HFF-Myc (cell line): ENCODE measurements around the gene GOLT1A.
A peak's percentile ranks its signal among the peaks of the same experiment; 100 is the strongest.

Experiments used
- DNase-seq: peaks from one replicate; pipeline ENCODE4 v3.0.0-alpha.2; 2011; ENCODE audit warnings: low read depth; ENCODE audit errors: extremely low read depth
- H3K4me3 ChIP-seq: replicated peaks from 2 replicates; pipeline ENCODE4 v1.5.1; 2011; ENCODE audit warnings: low read depth, mild to moderate bottlenecking, control low read depth, low read length
- CTCF ChIP-seq: IDR thresholded peaks from 2 replicates; pipeline ENCODE4 v1.5.1; 2012; ENCODE audit warnings: mild to moderate bottlenecking, low read depth, low read length, control low read depth; ENCODE audit errors: missing control alignments

Gene GOLT1A

GRCh38 chr1:204161609-204162493 lies 51.9 kb downstream of the GOLT1A start:
- no peak for TF ChIP-seq CTCF
- H3K4me3 ChIP-seq: no peak overlapping the region
- DNase-seq: no peak

- DNase-seq: no peak
- H3K4me3 ChIP-seq: no peak overlapping the region
- no peak for TF ChIP-seq CTCF
These were observed 55.8 kb downstream of the GOLT1A start for GRCh38 chr1:204157962-204158361.

DNA sequence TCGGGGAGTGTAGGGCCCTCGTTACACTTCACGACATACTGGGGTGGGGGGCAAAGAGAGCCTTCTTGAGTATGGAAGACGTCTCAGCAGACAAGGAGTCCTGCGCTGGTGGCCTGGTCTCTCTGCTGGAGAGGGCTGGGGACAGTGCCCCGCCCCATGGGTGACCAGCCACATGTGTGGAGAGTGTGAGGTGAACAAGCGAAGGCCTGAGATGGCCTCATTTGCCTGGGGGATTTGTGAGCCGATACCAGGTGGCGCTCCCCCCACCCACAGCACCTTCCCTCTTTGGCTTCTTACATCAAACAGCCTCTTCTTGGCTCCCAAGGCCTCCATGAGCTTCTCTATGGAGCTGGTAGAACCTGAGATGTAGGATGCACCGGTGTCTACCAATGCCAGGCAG lies 57.9 kb downstream of the GOLT1A start:
- no peak overlapping the region for H3K4me3 ChIP-seq
- TF ChIP-seq CTCF: no peak
- no peak for DNase-seq

DNA sequence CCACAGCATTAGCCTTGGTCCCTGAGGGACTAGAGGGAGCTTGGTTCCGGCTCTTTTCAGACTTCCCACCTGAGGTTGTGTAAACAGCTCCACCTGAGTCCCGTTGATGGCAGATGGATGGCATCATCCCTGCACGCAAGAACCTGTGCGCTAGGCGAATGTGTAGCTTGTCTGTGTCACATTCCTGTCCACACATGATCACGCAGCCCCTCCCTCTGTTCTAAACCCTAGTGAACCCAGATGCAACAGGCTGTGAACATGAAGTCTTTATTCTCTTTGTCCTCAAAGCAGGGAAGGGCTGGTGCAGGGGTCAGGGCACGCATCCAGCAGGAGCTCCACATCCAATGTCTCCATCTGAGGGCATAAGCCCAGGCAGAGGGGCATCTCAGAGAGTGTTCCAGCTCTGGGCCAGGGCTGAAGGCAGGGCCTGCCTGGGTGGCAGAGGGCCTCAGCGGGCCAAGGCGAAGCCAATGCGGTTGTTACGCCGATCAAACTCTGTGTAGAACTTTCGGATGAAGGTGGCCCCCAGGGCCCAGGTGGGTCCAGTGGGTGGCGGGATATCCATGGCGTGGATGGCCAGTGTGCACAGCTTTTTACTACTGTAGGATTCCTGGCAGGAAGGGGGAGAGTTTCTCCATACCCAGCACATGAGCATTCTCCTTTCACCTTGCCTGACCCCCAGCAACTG lies 59.1 kb downstream of the GOLT1A start:
- TF ChIP-seq CTCF: no peak
- DNase-seq: no peak
- no peak overlapping the region for H3K4me3 ChIP-seq

DNA sequence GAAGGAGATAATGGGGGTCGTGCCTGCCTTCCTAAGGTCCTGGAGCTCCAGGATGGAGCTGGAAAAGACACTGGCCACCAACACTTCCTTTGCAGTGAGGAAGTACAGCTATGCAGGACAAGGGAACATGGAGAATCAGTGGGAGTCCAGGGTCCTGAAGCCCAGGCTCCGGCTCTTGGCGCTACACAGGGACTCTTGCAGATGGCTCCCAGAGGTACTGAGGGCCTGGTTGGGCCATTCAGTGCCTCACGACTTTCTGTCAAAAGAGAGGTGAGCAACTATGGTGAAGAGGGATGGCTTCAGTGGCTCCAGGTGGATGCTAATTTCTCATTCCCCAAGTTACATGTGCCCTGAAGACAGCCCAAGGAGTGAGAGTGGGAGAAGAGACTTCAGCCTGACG lies 60.1 kb downstream of the GOLT1A start:
- no peak for DNase-seq
- H3K4me3 ChIP-seq: no peak overlapping the region
- no peak for TF ChIP-seq CTCF

DNA sequence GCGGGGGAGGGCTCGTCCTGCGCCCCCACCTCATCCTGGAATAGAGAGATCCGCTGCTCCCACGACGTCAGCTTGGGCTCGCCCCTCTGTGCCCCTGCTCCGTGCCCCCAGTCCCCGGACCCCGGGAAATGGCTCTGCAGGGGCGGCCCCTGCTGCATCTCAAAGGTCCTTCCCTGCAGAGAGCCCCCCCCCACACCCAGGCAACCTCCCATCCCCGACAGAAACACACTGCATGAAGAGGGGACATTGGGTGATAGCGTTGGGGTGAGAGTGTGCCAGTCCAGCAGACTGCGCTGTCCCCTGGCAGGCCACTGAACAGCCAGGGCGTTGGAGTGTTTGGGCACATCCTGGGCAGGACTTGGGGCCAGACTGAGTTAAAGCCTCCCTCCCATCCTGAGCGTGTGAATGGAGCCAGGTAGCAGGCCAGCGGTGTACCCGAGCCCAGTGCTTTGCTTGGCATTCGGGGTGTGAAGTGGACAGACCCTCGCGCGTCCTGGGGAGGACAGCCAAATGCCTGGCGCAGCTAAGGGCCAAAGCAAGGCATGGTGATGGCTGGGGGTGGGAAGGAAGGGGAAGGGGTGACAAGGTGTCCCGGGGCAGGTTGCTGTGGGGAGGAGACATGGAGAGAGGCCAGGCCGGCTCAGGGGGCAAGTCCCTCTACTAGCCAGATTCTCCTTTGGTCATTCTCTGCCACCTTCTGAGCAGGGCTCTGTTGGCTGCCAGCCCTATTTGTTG lies 61.3 kb downstream of the GOLT1A start:
- H3K4me3 ChIP-seq: peak overlapping the region; percentile 43
- TF ChIP-seq CTCF: no peak
- no peak for DNase-seq
